Measurements from ENCODE around the gene EPN2. TPM values are rescaled to one million over a fixed set of nuclear protein-coding genes. Genes with fewer than 3 reads are reported as not detected.
A peak's percentile ranks its signal among the peaks of the same experiment; 100 is the strongest.

The EPN2 gene
- total RNA-seq, 1 donor from 2014 or later = 74.5 TPM

- Mint-ChIP-seq H3K4me1 (ENCODE audit: unreplicated experiment) (peaks cover 13% of the 10 kb centered on the region), H3K9me3 (ENCODE audit: unreplicated experiment) (no peaks in the 10 kb centered on the region), H3K27me3 (ENCODE audit: unreplicated experiment) (peaks cover 11% of the 10 kb centered on the region), H3K27ac (ENCODE audit: unreplicated experiment) (peak overlapping the region; percentile 13), H3K4me3 (ENCODE audit: unreplicated experiment) (no peak overlapping the region), H3K36me3 (ENCODE audit: low read depth, unreplicated experiment) (peaks cover 13% of the 10 kb centered on the region)
- peak; percentile 72 for TF ChIP-seq CTCF (IDR thresholded peaks at IDR 0.05; ENCODE audit: unreplicated experiment)
- peak; percentile 77 for DNase-seq (ENCODE audit: low spot score)
Observed at GRCh38 chr17:19338031-19338990, 101.1 kb downstream of the EPN2 start.

GRCh38 chr17:19339341-19339815 is 102.2 kb downstream of the EPN2 start:
- H3K4me3 Mint-ChIP-seq (ENCODE audit: unreplicated experiment) = no peak overlapping the region
- H3K4me1 Mint-ChIP-seq (ENCODE audit: unreplicated experiment) = peaks cover 13% of the 10 kb centered on the region
- no peaks in the 10 kb centered on the region for H3K9me3 Mint-ChIP-seq (ENCODE audit: unreplicated experiment)
- H3K36me3 Mint-ChIP-seq (ENCODE audit: low read depth, unreplicated experiment) = peaks cover 13% of the 10 kb centered on the region
- H3K27me3 Mint-ChIP-seq (ENCODE audit: unreplicated experiment) = peaks cover 11% of the 10 kb centered on the region
- H3K27ac Mint-ChIP-seq (ENCODE audit: unreplicated experiment) = no peak overlapping the region
- TF ChIP-seq CTCF (IDR thresholded peaks at IDR 0.05; ENCODE audit: unreplicated experiment) = no peak
- no peak for DNase-seq (ENCODE audit: low spot score)

GRCh38 chr17:19341211-19341631 is 104.1 kb downstream of the EPN2 start:
- no peak overlapping the region for H3K27ac Mint-ChIP-seq (ENCODE audit: unreplicated experiment)
- H3K4me3 Mint-ChIP-seq (ENCODE audit: unreplicated experiment) = no peak overlapping the region
- no peak for TF ChIP-seq CTCF (IDR thresholded peaks at IDR 0.05; ENCODE audit: unreplicated experiment)
- H3K27me3 Mint-ChIP-seq (ENCODE audit: unreplicated experiment) = peaks cover 11% of the 10 kb centered on the region
- H3K4me1 Mint-ChIP-seq (ENCODE audit: unreplicated experiment) = peaks cover 13% of the 10 kb centered on the region
- peaks cover 13% of the 10 kb centered on the region for H3K36me3 Mint-ChIP-seq (ENCODE audit: low read depth, unreplicated experiment)
- no peak for DNase-seq (ENCODE audit: low spot score)
- no peaks in the 10 kb centered on the region for H3K9me3 Mint-ChIP-seq (ENCODE audit: unreplicated experiment)

- peaks cover 11% of the 10 kb centered on the region for H3K27me3 Mint-ChIP-seq (ENCODE audit: unreplicated experiment)
- H3K4me1 Mint-ChIP-seq (ENCODE audit: unreplicated experiment) = peaks cover 13% of the 10 kb centered on the region
- peak overlapping the region; percentile 61 for H3K4me3 Mint-ChIP-seq (ENCODE audit: unreplicated experiment)
- no peak for TF ChIP-seq CTCF (IDR thresholded peaks at IDR 0.05; ENCODE audit: unreplicated experiment)
- peak overlapping the region; percentile 18 for H3K27ac Mint-ChIP-seq (ENCODE audit: unreplicated experiment)
- DNase-seq (ENCODE audit: low spot score) = no peak
- H3K9me3 Mint-ChIP-seq (ENCODE audit: unreplicated experiment) = no peaks in the 10 kb centered on the region
- peaks cover 13% of the 10 kb centered on the region for H3K36me3 Mint-ChIP-seq (ENCODE audit: low read depth, unreplicated experiment)
Observed at GRCh38 chr17:19341641-19342610, 104.8 kb downstream of the EPN2 start.
